Mammary epithelial cell (primary cell): Measurements from ENCODE around the gene ASCL4.

Source experiments
- CTCF ChIP-seq, 2 donors: IDR thresholded peaks in 1 of 2; conservative IDR thresholded peaks in 1 of 2; 2 replicates each; pipeline ENCODE4 v1.5.1; 2011 to 2012; ENCODE audit warnings: inconsistent platforms in 2 of 2, low read length in 2 of 2, mild to moderate bottlenecking in 2 of 2, control low read depth in 1 of 2, low read depth in 1 of 2; ENCODE audit not compliant: insufficient read depth in 1 of 2; ENCODE audit errors: extremely low read depth in 1 of 2
- EZH2 ChIP-seq: IDR thresholded peaks from 2 replicates; pipeline ENCODE4 v1.6.1; 2012; ENCODE audit warnings: low read length, inconsistent platforms, borderline replicate concordance

DNA sequence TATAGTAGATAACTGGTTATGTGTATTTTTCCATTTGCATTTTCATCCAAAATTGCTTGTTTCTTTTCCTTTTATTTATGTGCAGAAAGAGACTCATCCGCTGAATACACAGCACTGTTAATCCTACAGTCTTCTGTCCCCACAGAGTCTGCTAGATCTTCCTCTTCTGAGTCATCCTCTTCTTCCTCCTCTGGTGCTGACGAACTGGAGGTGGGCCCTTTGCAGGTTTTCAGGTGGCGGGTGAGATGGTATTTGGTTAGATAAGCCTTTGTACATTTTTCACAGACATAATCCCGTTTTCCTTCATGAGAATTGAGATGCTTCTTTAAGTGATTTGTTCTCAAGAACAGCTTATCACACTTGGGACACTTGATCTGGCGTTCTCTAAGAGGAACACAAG, 40.4 kb upstream of the ASCL4 start:
- TF ChIP-seq CTCF (conservative IDR thresholded peaks at IDR 0.05 in 1 of 2, IDR thresholded peaks at IDR 0.05 in 1 of 2; ENCODE audit: extremely low read depth in 1 of 2, insufficient read depth in 1 of 2, low read depth in 1 of 2, low read length in 2 of 2) (no peak), EZH2 (no peak)
